Daoy (cell line): Measurements from ENCODE around the gene DEPP1. TPM values are rescaled to one million over a fixed set of nuclear protein-coding genes. Genes with fewer than 3 reads are reported as not detected.
"Not testable (repeated sequence)": the region's sequence is repeated elsewhere in the genome, so short reads cannot be mapped to it uniquely, and the experiment has no call there.

ENCODE experiments used
- DNase-seq: peaks from one replicate; pipeline ENCODE4 v3.0.0-alpha.2; 2015; ENCODE audit warnings: low read depth
- total RNA-seq: library from RNA; depleted of rRNA; stranded (reverse); fragments of >200 nt; shearing (Covaris generic); gene quantifications from 2 replicates; pipeline ENCODE4 v1.2.3, GENCODE V29; 2014; rRNA removed

The DEPP1 gene
- 0.11 and 0.15 TPM in 2 replicates for total RNA-seq

GRCh38 chr10:44978570-44979280 is at the start of gene DEPP1:
DEPP1 (minus strand) TSS chr10:44978809; CDS start chr10:44978030, 779 bp downstream.
- peak; percentile 85 for DNase-seq

- peak; percentile 14 for DNase-seq
These were observed 44.8 kb upstream of the DEPP1 start for GRCh38 chr10:45023426-45023825.

- no peak for DNase-seq
These were observed 37.0 kb upstream of the DEPP1 start for GRCh38 chr10:45015590-45015989.

- DNase-seq: not testable (repeated sequence)
These were observed 35.9 kb upstream of the DEPP1 start for GRCh38 chr10:45014557-45014956.

GRCh38 chr10:45008524-45009161 is 30.0 kb upstream of the DEPP1 start:
- DNase-seq: peak; percentile 74

GRCh38 chr10:45006276-45007030 is 27.8 kb upstream of the DEPP1 start:
- DNase-seq: no peak

GRCh38 chr10:45005284-45005683 is 26.7 kb upstream of the DEPP1 start:
- no peak for DNase-seq

- no peak for DNase-seq
These were observed 26.1 kb upstream of the DEPP1 start for GRCh38 chr10:45004661-45005060.

GRCh38 chr10:45003432-45004000 is 24.9 kb upstream of the DEPP1 start:
- no peak for DNase-seq

- peak; percentile 70 for DNase-seq
These were observed 23.0 kb upstream of the DEPP1 start for GRCh38 chr10:45001381-45002148.

GRCh38 chr10:45000752-45001380 is 22.3 kb upstream of the DEPP1 start, which contains the start of gene ZNF22:
ZNF22 (plus strand) TSS chr10:45000923; CDS start chr10:45003369, 2,446 bp downstream.
- peak; percentile 73 for DNase-seq

- no peak for DNase-seq
These were observed 21.6 kb upstream of the DEPP1 start for GRCh38 chr10:45000138-45000751.

GRCh38 chr10:44998146-44998631 is 19.6 kb upstream of the DEPP1 start:
- DNase-seq: no peak

GRCh38 chr10:44997105-44997748 is 18.6 kb upstream of the DEPP1 start:
- no peak for DNase-seq

- DNase-seq: no peak
These were observed 17.5 kb upstream of the DEPP1 start for GRCh38 chr10:44995914-44996669.

- DNase-seq: no peak
These were observed 16.9 kb upstream of the DEPP1 start for GRCh38 chr10:44995581-44995913.

GRCh38 chr10:44994752-44995530 is 16.3 kb upstream of the DEPP1 start:
- no peak for DNase-seq
